ENCODE data around the gene CYYR1. TPM values are rescaled to one million over a fixed set of nuclear protein-coding genes. Genes with fewer than 3 reads are reported as not detected.
A peak's percentile ranks its signal among the peaks of the same experiment; 100 is the strongest.
"Not testable (repeated sequence)": the region's sequence is repeated elsewhere in the genome, so short reads cannot be mapped to it uniquely, and the experiment has no call there.

Gene CYYR1
- total RNA-seq, 1 donor from 2014 or later, result 31.7 TPM

DNA sequence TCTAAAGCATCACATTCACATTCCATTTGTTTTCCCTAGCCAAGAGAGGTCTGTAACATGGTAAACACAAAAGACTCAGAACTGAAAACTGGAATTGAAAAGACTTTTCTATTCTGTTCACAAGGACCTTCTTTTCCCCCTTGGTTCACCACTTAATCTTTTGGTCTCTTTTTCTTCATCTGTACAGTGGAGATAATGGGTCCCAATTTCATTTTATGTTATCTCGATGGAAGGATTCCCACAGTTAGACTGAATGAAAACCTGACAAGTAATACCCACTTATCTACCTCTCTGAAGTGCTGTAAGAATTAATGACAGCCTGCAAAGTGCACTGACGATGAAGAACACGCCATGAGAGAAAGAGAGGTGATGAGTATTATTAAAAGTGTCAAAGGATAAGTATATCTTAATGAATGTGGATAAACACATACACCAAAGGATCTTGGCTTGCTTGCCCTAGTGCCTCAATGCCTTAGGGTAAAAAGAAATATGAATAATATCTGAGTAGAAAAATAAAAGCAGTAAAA lies 71.5 kb downstream of the CYYR1 start:
- DNase-seq (ENCODE audit: low spot score), result no peak
- no peak for ATAC-seq

DNA sequence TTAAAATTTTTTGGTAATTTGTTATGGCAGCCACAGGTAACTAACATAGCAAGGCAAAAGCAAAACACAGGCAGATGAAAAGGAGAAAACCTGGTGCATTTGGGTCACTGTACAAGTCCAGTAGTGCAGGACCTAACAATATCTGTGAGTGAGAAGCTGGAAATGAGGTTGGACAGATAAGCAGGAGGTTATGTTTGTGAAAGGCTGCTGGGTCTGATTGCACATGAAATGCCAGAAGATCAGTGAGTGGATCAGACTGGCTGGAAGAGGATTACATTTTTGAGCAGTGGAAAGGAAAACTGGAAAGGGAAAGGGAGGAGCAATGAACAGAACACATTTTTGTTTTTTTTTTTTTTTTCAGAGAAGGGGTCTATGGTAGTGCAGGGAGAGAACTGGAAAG lies 73.6 kb downstream of the CYYR1 start:
- intact Hi-C loops (cut with DNase I), result no loop called here
- no peak for DNase-seq (ENCODE audit: low spot score)
- ATAC-seq, result no peak

More for the DNA sequence above, 71.5 kb downstream of the CYYR1 start:
- intact Hi-C loops (cut with DNase I), result no loop called here

DNA sequence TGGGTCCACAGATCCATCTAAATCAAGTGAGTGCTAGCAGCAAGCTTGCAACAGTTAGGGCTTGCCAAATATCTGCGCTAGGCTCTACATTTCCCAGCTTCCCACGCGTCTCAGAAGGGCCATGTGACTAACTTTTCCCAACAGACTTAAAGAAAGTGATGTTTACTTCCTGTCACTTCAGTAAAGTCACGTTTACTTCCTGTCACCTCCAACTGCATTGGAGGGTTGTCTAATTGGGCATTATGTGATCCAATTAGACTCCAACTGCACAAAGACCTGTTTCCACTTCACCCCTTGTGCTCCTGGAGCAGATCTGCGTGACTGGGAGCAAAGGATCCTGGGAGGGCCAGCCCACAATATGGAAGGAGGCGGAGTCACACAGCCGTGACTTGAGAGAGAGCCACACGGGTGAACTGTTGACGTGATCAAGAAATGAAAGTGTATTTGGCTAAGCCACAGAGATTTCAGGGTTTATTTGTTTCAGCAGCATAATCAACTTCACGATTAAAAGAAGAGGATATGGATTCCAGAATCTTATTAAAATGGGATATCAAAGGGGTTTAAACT lies 77.7 kb downstream of the CYYR1 start:
- ATAC-seq, result no peak
- intact Hi-C loops (cut with DNase I), result no loop called here

DNA sequence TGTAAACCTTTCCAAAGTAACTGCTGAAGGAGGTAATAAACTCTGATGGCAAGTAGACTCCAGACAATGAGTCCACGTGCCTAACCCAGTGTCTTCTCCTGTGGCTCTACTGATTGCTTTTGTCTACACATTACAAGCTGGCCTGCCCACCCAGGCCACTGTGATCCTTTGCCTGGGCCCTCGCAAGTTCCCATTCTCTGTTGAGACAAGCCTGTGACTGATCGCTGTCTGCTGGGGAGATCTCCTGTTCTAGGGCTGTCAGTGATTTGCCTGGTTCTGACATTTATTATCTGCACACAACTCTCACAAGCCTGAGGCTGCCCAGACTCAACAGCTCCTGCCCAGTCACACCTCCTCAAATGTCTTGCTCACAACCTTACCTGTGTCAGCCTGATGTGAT lies 81.4 kb downstream of the CYYR1 start:
- ATAC-seq (no peak), DNase-seq (ENCODE audit: low spot score) (no peak)
- intact Hi-C loops (cut with DNase I), result no loop called here

More for the DNA sequence above, 77.7 kb downstream of the CYYR1 start:
- no peak for DNase-seq (ENCODE audit: low spot score)

DNA sequence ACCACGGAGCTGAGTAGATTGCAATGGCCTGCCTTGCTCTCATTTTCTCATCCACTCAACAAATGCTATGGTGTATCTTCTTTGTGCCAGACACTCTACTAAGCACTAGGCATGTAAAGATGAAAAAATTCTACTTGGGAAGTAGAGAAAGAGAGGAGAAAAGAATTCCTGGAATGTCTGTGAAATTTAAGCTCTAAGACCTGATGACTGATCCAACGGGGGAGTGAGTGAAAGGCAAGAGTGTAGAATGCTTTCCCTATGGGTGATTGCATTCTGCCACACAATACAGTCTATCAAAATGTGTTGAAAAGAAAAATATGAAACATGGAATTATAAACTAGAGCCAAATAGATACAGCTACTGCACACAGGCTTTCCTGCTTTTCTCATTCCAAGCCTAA lies 82.3 kb downstream of the CYYR1 start:
- intact Hi-C loops (cut with DNase I), result no loop called here
- no peak for ATAC-seq
- no peak for DNase-seq (ENCODE audit: low spot score)

DNA sequence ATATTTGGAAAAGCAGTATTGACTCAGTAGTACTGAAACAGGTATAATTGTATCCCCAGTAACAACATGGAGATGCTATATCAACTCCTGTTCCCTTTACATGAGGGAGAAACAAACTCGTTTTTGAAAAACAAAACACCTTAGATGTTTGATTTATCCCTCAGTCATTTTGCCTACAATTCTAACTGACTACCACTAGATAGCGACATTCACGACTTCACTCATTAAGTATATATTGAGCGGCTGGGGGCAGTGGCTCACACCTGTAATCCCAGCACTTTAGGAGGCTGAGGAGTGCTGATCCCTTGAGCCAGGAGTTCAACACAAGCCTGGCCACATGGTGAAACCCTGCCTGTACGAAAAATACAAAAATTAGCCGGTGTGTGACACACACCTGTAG lies 83.3 kb downstream of the CYYR1 start:
- ATAC-seq (no peak), DNase-seq (ENCODE audit: low spot score) (no peak)
- intact Hi-C loops (cut with DNase I), result no loop called here

DNA sequence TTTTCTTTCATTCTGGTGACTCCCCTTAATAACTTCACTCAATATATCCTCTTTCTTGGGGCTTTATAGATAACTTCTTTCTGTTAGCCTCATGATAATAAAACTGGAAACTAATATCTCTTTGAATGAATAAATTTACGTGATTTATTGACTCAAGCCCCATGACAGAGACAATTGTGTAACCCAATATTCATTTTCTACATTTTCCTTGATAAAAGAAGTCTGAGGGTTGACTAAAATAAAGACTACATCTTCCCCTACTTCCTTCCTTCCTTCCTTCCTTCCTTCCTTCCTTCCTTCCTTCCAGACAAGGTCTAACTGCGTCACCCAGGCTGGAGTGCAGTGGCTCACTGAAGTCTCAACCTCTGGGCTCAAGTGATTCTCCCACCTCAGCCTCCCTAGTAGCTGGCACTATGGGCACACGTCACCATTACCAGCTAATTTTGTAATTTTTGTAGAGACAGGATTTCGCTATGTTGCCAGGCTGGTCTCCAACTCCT lies 85.1 kb downstream of the CYYR1 start:
- ATAC-seq, result no peak
- DNase-seq (ENCODE audit: low spot score), result no peak
- intact Hi-C loops (cut with DNase I), result no loop called here

DNA sequence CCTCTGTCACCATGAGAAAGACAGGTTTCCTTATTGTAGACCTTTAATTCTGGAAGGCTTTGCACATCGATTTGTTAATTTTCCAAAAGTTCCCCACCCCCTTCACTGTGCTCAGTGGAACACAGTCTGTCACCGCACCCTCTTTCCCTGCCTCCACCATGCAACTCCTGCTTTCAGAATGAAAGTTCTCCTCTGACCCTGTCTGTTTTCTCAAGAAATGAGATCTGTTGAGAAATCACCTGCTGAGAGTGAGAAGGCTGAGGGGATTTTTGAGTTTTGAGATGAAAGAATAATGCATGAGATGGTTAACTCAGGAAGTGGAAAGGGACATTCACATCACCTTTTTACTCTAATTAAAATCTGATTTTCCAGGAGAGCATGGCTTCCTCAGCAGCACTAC lies 99.6 kb downstream of the CYYR1 start:
- ATAC-seq (no peak), DNase-seq (ENCODE audit: low spot score) (no peak)
- intact Hi-C loops (cut with DNase I), result no loop called here

DNA sequence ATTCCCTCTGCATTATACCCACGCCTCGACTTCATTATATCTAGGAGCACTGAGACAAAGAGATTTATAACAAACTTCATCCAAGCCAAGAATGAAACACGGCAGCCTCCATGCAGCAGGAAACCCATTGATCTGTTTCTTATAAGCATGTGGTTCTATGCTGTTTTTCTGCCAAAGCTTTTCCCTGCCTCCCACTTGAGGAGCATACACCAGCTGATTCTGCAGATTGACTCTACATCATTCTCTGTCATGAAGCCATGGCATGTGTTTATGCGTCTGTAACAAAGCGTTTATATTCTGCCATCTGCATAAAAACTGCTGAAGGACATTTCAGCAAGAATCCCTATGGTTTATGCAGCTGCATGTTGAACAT lies 102.0 kb downstream of the CYYR1 start:
- intact Hi-C loops (cut with DNase I), result no loop called here
- no peak for DNase-seq (ENCODE audit: low spot score)
- no peak for ATAC-seq

DNA sequence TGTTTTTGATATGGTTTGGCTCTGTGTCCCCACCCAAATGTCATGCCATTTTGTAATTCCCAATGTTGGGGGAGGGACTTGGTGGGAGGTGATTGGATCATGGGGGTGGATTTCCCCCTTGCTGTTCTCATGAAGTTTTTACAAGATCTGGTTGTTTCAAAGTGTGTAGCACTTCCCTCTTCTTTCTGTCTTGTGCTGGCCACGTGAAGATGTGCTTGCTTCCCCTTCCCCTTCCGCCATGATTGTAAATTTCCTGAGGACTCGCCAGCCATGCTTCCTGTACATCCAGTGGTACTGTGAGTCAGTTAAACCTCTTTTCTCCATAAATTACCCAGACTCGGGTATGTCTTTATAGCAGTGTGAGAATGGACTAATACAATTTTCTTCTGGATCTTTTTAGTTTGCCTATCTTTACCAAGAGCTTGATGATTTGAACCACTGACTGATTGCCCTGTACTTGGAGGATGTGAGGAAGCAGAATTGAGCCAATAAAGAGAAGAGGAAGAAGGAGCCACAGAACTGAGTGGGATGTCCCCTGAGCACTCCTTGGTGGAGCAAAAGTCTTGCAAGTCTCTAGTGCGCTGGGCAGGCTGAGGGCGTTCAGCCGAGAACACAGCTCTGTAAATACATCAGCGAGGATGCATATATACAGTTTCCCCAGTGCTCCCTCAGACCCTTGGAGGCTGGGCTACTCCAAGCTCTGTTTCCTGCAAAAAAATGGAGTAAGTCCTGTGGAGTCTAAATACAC lies 102.6 kb downstream of the CYYR1 start:
- intact Hi-C loops (cut with DNase I), result no loop called here
- no peak for DNase-seq (ENCODE audit: low spot score)
- ATAC-seq, result no peak

DNA sequence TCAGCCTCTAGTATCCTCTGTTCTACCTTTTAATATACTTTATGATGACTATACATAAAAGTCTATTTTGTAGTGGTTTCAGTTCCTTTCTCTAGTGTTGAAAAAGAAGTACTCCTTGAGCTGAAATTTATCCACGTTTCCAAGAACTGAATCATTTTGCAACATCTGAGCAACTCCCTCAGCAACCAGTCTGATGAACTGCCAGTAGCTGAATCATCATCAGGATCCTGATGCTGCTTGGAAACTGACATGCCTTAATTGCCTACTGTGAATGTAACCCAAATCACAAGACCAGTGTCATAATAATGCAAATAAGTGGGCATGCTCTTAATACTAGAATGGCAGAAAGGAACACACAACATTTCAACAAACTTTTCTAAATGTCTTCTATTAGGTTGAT lies 103.3 kb downstream of the CYYR1 start:
- intact Hi-C loops (cut with DNase I), result no loop called here
- DNase-seq (ENCODE audit: low spot score), result no peak
- peak; percentile 89 for ATAC-seq

DNA sequence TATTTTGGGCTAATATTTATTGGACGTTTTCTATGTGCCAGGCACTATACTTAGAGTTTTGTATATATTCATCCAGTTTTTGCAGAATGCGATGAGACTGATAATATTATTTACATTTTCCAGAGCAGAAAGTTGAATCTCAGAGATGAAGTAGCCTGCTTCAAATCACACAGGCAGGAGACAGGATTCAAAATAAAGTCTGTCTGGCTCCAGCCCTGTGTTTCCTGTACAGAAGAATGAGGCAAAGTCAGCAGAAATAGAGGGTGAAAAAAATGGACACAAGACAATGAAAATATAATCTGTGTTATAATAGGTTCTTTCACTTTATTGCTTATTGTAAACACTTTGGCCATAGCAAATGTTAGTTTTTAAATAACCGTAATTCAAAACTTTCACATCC lies 107.2 kb downstream of the CYYR1 start:
- DNase-seq (ENCODE audit: low spot score), result no peak
- intact Hi-C loops (cut with DNase I), result no loop called here
- no peak for ATAC-seq

DNA sequence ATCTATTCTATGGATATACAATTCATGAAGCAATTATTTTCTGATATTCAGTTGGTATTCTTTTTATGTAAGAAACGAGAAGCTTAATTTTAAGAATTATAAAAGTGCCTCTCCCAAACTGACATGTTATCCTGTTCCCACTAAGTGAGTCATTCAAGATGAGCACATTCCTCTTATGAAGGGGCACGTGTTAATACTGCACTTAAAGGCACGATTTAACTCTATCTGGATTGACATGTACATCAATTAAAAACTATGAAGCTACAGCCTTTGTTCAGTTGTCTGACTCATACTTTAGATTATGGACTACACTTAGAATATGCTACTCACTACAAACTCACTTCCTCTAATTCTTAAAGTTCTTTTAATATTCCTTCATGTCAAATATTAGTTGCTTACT lies 111.6 kb downstream of the CYYR1 start:
- no peak for ATAC-seq
- intact Hi-C loops (cut with DNase I), result no loop called here
- DNase-seq (ENCODE audit: low spot score), result no peak

DNA sequence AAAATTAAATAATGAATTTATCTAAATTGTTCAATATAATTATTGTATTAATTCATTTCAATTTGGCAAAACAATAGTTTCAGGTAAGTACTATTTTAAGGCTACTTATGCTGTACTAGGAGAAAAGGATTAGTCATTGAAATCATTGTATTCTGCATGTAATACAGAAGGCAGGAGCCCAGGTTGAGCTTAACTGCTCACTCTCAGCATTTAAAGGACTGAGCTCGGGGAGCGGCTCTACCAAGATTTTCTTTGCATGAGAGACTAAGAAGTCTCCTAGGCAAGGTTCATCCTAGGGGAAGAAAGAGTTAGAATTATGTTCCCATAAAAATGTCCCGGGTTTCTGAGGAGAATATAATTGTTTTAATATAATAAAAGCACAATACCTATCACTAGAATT lies 112.5 kb downstream of the CYYR1 start:
- DNase-seq (ENCODE audit: low spot score) (no peak), ATAC-seq (no peak)
- intact Hi-C loops (cut with DNase I), result no loop called here

DNA sequence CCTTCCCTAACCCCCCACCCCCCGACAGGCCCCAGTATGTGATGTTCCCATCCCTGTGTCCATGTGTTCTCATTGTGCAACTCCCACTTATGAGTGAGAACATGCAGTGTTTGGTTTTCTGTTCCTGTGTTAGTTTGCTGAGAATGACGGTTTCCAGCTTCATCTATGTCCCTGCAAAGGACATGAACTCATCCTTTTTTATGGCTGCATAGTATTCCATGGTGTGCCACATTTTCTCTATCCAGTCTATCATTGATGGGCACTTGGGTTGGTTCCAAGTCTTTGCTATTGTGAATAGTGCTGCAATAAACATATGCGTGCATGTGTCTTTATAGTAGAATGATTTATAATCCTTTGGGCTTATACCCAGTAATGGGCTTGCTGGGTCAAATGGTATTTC lies 114.2 kb downstream of the CYYR1 start:
- intact Hi-C loops (cut with DNase I); ATAC-seq; DNase-seq (ENCODE audit: low spot score): not testable (repeated sequence)

DNA sequence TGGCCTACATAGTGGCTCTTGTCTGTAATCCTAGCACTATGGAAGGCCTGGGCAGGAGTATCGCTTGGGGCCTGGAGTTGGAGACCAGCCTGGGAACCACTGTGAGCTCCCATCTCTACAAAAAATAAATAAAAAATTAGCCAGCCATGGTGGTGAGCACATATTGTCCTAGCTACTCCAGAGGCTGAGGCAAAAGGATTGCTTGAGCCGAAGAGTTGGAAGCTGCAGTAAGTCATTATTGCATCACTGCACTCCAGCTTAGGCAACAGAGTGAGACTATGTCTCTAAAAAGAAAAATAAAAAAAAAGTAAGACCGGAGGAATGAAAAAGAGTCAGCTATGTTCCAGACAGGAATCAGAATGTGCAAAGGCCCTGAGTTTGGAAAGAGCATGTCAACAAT lies 115.3 kb downstream of the CYYR1 start:
- DNase-seq (ENCODE audit: low spot score) (no peak), ATAC-seq (peak; percentile 73)
- intact Hi-C loops (cut with DNase I), result no loop called here

DNA sequence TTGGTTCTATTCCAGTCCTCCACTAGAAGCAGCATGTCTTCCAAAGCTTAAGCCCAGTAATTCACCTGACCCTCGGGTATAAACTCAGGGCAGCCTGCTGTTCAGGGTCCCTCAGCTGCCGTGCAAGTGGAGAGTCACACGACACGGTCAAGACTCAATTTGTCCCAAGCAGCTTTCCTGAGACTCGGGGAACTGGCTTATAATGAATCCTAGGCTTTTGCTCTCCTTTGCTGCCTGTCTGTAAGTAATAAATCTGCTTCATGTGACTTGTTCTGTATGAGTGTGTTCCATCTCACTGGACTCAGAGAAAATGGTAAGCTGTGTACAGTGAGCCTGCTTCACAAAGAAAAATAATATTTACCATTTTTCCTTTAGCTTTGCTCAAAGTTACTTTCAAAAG lies 119.8 kb downstream of the CYYR1 start:
- DNase-seq (ENCODE audit: low spot score), result no peak
- intact Hi-C loops (cut with DNase I), result no loop called here
- ATAC-seq, result no peak

DNA sequence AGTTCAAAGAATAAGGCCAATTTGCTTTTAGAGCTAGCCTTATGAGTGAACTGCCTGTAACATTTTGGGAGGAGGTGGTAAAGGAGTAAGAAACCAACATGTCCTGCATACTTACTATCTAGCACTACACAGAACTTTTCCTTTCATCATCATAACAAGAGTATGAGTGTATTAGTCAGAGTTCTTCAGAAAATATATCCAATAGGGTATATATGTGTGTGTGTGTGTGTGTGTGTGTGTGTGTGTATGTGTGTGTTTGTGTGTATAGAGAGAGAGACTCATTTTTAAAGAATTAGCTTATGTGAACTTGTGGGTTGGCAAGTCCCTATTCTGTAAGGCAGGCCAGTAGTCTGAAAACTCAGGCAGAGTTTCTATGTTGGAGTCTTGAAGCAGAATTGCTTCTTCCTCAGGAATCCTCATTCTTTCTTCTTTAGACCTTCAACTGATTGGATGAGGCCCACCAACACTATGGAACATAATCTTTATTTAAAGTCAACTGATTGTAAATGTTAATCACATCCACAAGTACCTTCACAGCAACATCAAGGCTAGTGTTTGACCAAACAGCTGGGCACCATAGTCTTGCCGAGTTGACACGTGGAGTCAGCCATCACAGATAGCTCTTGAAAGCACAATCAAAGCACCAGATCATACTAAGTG lies 121.9 kb downstream of the CYYR1 start:
- ATAC-seq (no peak), DNase-seq (ENCODE audit: low spot score) (no peak)
- intact Hi-C loops (cut with DNase I), result no loop called here

DNA sequence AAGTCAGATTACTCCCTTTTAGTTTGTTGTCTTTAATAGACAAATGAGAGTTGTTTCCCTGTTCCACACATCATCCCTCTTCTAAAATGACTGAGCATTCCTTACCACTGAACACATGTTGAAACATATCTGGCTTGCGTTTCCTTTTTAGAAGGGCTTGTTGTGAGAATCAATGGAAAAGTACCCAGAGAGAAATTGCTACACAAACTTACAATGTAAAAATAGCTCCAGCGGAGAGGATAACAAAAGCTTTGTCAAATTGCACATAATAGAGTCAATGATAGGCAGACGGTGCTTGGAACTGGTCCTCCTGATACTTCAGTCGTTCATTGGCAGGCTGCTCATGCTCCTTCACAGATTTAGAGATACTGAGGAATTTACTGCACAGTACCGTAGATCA lies 123.9 kb downstream of the CYYR1 start:
- ATAC-seq (no peak), DNase-seq (ENCODE audit: low spot score) (no peak)
- intact Hi-C loops (cut with DNase I), result no loop called here

DNA sequence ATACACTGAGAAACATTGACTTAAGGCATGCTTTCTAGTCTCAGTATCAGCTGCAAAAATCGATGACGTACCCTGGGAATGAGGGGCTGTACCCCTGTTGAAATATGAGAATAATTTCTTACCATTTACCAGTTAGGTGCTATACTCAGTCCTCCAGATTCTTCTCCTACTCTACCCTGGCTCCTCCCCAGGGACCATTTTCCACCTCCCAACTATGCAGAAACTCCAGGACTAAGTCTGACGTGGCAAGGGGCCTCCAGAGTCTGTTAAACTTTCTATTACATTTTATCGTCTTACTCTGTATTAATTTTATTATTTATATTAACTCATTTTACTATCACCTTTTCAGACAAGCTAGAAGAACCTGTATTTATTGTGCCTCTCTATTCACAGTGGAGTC lies 124.3 kb downstream of the CYYR1 start:
- ATAC-seq (no peak), DNase-seq (ENCODE audit: low spot score) (no peak)
- intact Hi-C loops (cut with DNase I), result no loop called here

Data from sciatic nerve (tissue), 2 donors.